HepG2 (cell line): ENCODE results near the gene PDGFB. TPM values are rescaled to one million over a fixed set of nuclear protein-coding genes. Genes with fewer than 3 reads are reported as not detected.

Experiments used
- CCAR2 ChIP-seq: fragments of 200-400 bp; formaldehyde crosslinking; optimal IDR thresholded peaks from 2 replicates; pipeline ENCODE3; 2018; ENCODE audit warnings: low read depth, mild to moderate bottlenecking, low read length, moderate library complexity
- CHD2 ChIP-seq: IDR thresholded peaks from 2 replicates; pipeline ENCODE4 v1.6.1; 2011; ENCODE audit warnings: low read depth, low read length, improper control_type of control experiment
- ETV5 ChIP-seq: IDR thresholded peaks from 2 replicates; pipeline ENCODE4 v1.6.1; 2018; ENCODE audit warnings: missing biosample characterization, missing genetic modification reagents, inconsistent platforms, borderline replicate concordance
- GPBP1L1 ChIP-seq: sonication (generic); formaldehyde crosslinking; IDR thresholded peaks from 2 replicates; pipeline ENCODE4 v1.5.0; 2020; ENCODE audit warnings: mild to moderate bottlenecking, missing genetic modification reagents
- MLXIP ChIP-seq: sonication (generic); formaldehyde crosslinking; IDR thresholded peaks from 2 replicates; pipeline ENCODE4 v1.9.0; 2021; ENCODE audit warnings: missing genetic modification reagents, borderline replicate concordance
- NAIF1 ChIP-seq: sonication (generic); formaldehyde crosslinking; IDR thresholded peaks from 2 replicates; pipeline ENCODE4 v1.5.0; 2020; ENCODE audit warnings: mild to moderate bottlenecking, missing genetic modification reagents, borderline replicate concordance
- SNAI1 ChIP-seq: sonication (generic); formaldehyde crosslinking; IDR thresholded peaks from 2 replicates; pipeline ENCODE4 v1.5.0; 2020; ENCODE audit warnings: mild to moderate bottlenecking, missing genetic modification reagents, borderline replicate concordance
- SYNCRIP ChIP-seq: fragments of 200-400 bp; formaldehyde crosslinking; IDR thresholded peaks from 2 replicates; pipeline ENCODE4 v1.6.1; 2018; ENCODE audit warnings: mild to moderate bottlenecking, low read depth, low read length; ENCODE audit not compliant: insufficient read depth
- TARDBP ChIP-seq: sonication (generic); formaldehyde crosslinking; IDR thresholded peaks from 2 replicates; pipeline ENCODE4 v1.8.0; 2022; ENCODE audit warnings: mild to moderate bottlenecking, missing genetic modification reagents
- THAP8 ChIP-seq: sonication (generic); formaldehyde crosslinking; IDR thresholded peaks from 2 replicates; pipeline ENCODE4 v1.5.1; 2020; ENCODE audit warnings: missing genetic modification reagents, mild to moderate bottlenecking, borderline replicate concordance
- ZNF20 ChIP-seq: sonication (generic); formaldehyde crosslinking; IDR thresholded peaks from 2 replicates; pipeline ENCODE4 v1.4.0; 2020; ENCODE audit warnings: mild to moderate bottlenecking, moderate library complexity, missing genetic modification reagents
- ZNF264 ChIP-seq: sonication (generic); formaldehyde crosslinking; IDR thresholded peaks from 2 replicates; pipeline ENCODE4 v1.4.0; 2020; ENCODE audit warnings: missing genetic modification reagents
- ZNF337 ChIP-seq: sonication (generic); formaldehyde crosslinking; IDR thresholded peaks from 2 replicates; pipeline ENCODE4 v1.5.1; 2020; ENCODE audit warnings: missing genetic modification reagents, low read depth, mild to moderate bottlenecking, borderline replicate concordance
- ZNF530 ChIP-seq: sonication (generic); formaldehyde crosslinking; IDR thresholded peaks from 2 replicates; pipeline ENCODE4 v1.5.0; 2020; ENCODE audit warnings: low read depth, mild to moderate bottlenecking, missing genetic modification reagents
- ZNF567 ChIP-seq: sonication (generic); formaldehyde crosslinking; IDR thresholded peaks from 2 replicates; pipeline ENCODE4 v1.8.1; 2023; ENCODE audit warnings: mild to moderate bottlenecking, missing genetic modification reagents, borderline replicate concordance
- ZNF766 ChIP-seq: sonication (generic); formaldehyde crosslinking; IDR thresholded peaks from 2 replicates; pipeline ENCODE4 v1.5.0; 2020; ENCODE audit warnings: missing genetic modification reagents, borderline replicate concordance
- polyA plus RNA-seq, 8 experiments: library from polyadenylated mRNA; depleted of rRNA in 3 of 8; stranded (reverse) in 7 of 8; unstranded in 1 of 8; fragments of >200 nt; fragmentation: Illumina TruSeq in 4 of 8; extraction: Trizol in 4 of 8; gene quantifications; 2 replicates each; pipeline versions ENCODE4 v1.2.1 to v1.2.3, GENCODE V29; 2011 to 2016; ENCODE audit warnings: low read depth in 4 of 8, missing spikeins in 1 of 8, mixed read lengths in 1 of 8; ENCODE audit not compliant: insufficient read depth in 1 of 8
- total RNA-seq, 5 experiments: library from RNA; depleted of rRNA; stranded (reverse); fragments of >200 nt; fragmentation: Illumina TruSeq; extraction: Trizol; gene quantifications; 2 replicates each; pipeline ENCODE4 v1.2.3, GENCODE V29; 2016; ENCODE audit warnings: low read depth in 1 of 5
- TF ChIP-seq, protein P1 (sequence below): sonication (generic); formaldehyde crosslinking; IDR thresholded peaks from 2 replicates; pipeline ENCODE4 v1.5.0; 2020; ENCODE audit warnings: missing genetic modification reagents
- TF ChIP-seq, protein P2 (sequence below): sonication (generic); formaldehyde crosslinking; IDR thresholded peaks from 2 replicates; pipeline ENCODE4 v1.5.1; 2020; ENCODE audit warnings: missing genetic modification reagents, mild to moderate bottlenecking, borderline replicate concordance

PDGFB gene
- total and polyA plus RNA-seq, 2 of the 13 experiments (the other 11 are each of a cell fraction or from before 2014, with no cell fraction given): 1.4 to 10.1 TPM

GRCh38 chr22:39240831-39241793 lies 3.7 kb downstream of the PDGFB start (continued):
- TF ChIP-seq THAP8 (CRISPR knock-in tag): peak; percentile 56; the same call in 1 of the 2 replicates
- no peak for TF ChIP-seq CCAR2
- TF ChIP-seq, protein P1, sequence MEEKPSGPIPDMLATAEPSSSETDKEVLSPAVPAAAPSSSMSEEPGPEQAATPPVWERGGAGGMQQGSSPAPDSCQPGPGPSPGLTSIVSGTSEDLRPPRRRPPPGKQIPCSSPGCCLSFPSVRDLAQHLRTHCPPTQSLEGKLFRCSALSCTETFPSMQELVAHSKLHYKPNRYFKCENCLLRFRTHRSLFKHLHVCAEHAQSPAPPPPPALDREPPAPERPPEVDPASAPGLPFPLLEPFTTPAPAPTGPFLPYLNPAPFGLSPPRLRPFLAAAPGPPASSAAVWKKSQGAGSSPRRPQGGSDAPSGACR (CRISPR knock-in tag): no peak
- TF ChIP-seq SNAI1 (CRISPR knock-in tag): no peak
- TF ChIP-seq ZNF20 (CRISPR knock-in tag): no peak
- TF ChIP-seq ZNF567 (CRISPR knock-in tag): no peak
- peak; percentile 35; the same call in 1 of the 2 replicates for TF ChIP-seq NAIF1 (CRISPR knock-in tag)
- peak; percentile 86; the same call in 1 of the 2 replicates for TF ChIP-seq ETV5
- TF ChIP-seq ZNF264 (CRISPR knock-in tag): peak; percentile 87; the same call in 1 of the 2 replicates
- 0 out of 2 replicates have a peak, but pooled peaks have one; percentile 23 for TF ChIP-seq ZNF766 (CRISPR knock-in tag)
- no peak for TF ChIP-seq GPBP1L1 (CRISPR knock-in tag)
- TF ChIP-seq CHD2: no peak
- TF ChIP-seq SYNCRIP: no peak
- TF ChIP-seq, protein P2, sequence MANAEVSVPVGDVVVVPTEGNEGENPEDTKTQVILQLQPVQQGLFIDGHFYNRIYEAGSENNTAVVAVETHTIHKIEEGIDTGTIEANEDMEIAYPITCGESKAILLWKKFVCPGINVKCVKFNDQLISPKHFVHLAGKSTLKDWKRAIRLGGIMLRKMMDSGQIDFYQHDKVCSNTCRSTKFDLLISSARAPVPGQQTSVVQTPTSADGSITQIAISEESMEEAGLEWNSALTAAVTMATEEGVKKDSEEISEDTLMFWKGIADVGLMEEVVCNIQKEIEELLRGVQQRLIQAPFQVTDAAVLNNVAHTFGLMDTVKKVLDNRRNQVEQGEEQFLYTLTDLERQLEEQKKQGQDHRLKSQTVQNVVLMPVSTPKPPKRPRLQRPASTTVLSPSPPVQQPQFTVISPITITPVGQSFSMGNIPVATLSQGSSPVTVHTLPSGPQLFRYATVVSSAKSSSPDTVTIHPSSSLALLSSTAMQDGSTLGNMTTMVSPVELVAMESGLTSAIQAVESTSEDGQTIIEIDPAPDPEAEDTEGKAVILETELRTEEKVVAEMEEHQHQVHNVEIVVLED (CRISPR knock-in tag): peak; percentile 38
- TF ChIP-seq TARDBP (CRISPR knock-in tag): peak; percentile 74; the same call in 1 of the 2 replicates
- TF ChIP-seq MLXIP: no peak
- no peak for TF ChIP-seq ZNF530 (CRISPR knock-in tag)
- peak; percentile 13; the same call in 1 of the 2 replicates for TF ChIP-seq ZNF337 (CRISPR knock-in tag)
